OCI-M2 (cell line): ENCODE data around the gene LGALS16.
"Not testable (repeated sequence)": the region's sequence is repeated elsewhere in the genome, so short reads cannot be mapped to it uniquely, and the experiment has no call there.

Experiments used
- DNase-seq: peaks from one replicate; lab custom pipeline; 2025; ENCODE audit not compliant: unreplicated experiment; lab: John Stamatoyannopoulos, UW

LGALS16 gene, protein sequence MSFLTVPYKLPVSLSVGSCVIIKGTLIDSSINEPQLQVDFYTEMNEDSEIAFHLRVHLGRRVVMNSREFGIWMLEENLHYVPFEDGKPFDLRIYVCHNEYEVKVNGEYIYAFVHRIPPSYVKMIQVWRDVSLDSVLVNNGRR

DNA sequence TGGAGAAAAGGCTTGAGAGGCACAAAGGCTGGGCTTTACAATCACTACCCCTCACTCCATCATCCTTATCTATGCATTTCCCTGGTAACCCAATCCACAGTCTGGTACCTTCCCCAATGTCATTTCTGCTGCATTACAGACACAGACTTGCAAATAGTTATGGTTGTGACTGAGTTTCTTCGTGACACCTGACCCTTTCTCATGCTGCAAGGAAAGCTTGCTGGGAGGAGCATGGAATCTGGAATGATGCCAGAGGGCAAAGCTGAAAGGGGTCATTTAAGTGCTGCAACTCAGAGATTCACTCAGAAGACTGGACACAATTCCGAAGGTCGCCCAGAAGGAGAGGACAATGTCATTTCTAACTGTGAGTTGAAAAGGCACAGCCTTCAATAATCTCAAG, at the start of gene LGALS16:
LGALS16 (plus strand) TSS at position 301 of the 400 bp plus-strand sequence; CDS start at position 350, 49 bp downstream.
- DNase-seq = no peak

DNA sequence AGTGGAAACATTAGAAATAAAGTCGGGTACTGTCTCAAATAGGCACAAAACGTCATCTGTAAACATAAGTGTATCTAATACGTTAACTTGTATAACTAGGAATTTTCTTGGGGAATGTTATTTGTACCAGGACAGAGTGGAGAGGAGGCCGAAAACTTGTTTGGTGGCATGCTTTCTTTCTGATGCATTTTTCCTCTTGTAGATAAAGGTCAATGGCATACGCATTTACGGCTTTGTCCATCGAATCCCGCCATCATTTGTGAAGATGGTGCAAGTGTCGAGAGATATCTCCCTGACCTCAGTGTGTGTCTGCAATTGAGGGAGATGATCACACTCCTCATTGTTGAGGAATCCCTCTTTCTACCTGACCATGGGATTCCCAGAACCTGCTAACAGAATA, 48.7 kb upstream of the LGALS16 start:
- no peak for DNase-seq

DNA sequence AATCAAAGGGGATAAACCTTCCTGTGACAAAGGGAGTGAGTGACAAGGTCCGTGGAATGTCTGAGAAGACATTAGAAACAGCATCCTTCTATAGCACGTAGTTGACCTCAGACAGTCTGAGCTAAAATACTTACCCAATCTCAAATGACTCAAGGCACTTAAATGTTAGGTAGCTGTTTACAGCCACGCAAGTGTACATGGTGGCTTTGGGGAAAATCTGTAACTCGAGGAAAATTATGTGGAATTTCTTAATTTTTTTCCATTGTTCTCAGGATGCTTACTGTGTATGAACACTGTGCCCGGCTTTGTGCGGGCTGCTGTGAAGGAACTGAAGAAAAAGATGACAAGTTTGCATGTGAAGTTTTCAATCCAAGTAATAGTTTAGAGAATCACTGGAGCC, 48.2 kb upstream of the LGALS16 start:
- no peak for DNase-seq

DNA sequence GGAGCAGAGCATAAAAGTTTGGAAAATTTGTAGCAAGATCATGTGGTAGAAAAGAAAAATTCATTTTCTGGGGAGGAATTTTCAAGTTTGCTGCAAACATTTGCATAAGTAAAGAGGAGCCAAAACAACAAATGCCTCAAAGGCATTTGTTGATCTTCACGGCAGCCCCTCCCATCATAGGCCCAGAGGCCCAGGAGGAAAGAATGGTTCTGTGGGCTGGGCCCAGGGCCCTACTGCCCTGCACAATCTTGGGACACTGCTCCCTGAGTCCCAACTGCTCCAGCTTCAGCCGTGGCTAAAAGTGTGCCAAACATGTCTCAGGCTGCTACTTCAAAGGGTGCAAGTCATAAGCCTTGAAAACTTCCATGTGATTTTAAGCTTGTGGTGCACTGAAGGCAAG, 42.1 kb upstream of the LGALS16 start:
- no peak for DNase-seq

DNA sequence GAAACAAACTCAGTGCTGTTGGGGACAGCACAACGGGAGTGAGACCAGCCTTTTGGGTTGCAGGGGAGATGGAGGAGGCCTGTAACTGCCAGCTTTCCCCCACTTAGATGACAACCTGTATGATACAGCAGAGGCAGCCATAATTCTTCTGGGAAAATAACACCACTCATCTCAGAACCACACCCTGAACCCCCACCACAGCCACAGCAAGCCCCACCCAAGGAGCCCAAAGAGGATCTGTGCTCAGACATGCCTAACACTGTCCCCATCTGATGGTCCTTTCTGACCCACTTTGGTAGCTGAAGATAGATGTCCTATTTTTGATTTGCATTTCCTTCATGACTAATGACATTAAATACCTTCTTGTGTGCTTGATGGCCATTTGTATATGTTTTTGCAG, 38.0 kb upstream of the LGALS16 start:
- DNase-seq = no peak

DNA sequence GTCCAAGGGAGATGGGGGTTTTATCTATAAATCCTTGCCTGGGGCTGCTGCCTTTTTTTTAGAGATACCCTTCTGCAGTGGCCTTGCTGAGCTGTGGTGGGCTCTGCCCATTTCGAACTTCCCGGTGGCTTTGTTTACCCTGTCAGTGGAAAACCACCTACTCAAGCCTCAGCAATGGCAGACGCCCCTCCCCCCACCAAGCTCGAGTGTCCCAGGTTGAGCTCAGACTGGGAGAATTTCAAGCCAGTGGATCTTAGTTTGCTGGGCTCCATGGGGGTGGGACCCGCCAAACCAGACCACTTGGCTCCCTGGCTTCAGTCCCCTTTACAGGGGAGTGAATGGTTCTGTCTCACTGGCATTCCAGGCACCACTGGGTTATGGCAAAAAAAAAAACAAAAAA, 31.8 kb upstream of the LGALS16 start:
- no peak for DNase-seq

DNA sequence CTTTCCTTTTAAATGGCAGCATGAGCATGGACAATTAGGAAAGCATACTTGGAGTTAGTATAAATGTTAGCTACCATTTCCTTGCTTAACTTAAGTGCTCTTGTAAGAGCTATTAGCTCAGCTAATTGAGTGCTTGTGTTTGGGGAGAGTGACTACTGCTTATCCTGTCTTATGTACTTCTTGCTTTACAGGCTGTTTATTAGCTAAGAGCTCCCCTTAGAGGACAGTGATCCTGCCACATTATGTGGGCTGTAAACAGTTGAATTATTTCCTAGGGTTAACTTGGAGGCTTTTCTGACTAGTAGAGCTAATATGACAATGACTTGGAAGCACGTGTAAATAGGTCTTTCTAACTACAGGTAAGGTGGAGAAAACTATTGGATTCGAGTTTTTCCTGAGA, 28.1 kb upstream of the LGALS16 start:
- not testable (repeated sequence) for DNase-seq

DNA sequence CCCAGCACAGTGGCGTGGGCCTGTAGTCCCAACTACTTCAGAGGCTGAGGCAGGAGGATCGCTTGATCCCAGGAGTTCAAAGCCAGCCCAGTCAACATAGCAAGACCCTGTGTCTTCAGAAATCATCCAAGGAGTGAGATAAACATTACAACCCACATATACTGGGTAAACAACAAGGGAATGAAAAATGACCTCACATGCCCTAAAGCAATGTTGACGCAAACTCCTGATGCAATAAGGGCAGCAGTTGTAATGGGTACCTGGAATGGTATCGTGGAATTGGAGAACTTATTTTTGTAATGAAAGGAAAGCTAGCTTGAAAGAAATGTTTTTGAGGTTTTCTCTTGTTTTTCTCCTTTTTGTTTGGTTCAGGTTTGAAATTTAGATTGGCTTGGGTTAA, 24.5 kb upstream of the LGALS16 start:
- no peak for DNase-seq

DNA sequence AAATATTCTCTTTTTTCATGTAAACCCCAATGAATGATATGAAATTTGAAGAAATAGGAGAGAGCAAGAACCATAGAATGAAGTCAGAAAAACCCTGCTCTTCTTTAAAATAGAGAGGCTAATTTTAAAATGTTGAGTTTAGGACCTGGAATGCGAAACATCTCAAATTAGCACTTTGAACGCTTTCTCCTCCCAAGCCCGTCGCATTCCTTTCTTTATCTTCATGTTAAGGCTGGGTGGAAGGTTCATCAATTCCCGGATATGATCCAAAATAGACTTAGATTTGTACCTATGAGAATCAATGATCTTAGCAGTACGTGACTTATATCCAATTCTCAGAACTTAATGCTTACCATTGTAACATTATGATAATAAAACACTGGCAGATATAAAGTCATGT, 24.1 kb upstream of the LGALS16 start:
- DNase-seq = no peak

DNA sequence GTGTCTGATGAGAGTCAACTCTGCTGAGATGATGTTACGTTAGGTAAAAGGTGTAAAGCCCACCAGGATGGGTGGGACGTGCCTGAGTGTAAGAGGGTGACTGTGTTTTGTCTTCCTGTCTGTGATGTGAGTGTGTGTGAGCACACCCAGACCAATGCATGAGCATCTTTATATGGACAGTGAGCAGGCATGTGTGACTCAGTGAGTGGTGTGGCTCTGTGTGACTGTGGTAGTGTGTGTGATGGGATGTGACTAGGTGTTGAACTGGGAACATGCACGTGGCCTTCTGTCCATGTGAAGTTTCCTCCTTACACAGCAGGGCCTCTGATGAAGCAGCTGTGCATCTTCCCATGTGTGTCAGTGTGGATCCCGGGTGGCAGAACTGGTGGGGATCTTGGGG, 17.8 kb upstream of the LGALS16 start:
- DNase-seq = no peak

DNA sequence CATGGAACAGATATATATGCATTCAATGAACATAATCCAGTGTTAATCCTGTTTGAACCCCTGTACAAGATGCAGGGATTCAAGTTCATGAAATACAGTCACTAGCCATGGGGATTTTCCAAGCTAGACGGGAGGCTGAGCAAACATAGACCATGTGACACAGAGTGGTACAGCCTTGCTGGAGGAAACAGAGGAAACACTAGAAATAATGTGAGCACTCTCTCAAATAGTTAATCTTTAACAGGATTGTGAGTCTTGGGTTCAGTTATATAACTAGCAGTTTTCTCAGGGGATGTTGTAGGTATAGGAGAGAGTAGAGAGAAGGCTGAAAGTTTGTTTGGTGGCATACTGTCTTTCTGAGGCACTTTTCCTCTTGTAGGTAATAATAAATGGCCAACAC, 13.9 kb upstream of the LGALS16 start:
- no peak for DNase-seq

DNA sequence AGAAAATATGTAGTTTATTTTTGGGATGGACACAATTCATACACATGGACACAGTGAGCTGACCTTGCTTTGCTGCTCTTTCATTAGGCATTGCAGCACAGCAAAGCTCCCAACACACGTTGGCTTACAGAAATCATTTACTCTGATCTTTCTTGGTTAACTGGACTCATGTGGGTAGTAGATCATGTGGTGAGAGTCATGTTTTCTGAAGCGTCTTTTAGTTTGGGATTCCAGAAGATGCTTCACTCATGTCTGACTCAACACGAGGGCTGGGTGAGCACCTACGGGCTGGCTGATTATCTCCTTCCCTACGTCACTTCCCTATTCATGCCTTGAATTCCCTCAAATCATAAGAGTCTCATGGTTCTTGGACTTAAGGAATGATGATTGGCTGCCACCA, 12.1 kb upstream of the LGALS16 start:
- DNase-seq = no peak

DNA sequence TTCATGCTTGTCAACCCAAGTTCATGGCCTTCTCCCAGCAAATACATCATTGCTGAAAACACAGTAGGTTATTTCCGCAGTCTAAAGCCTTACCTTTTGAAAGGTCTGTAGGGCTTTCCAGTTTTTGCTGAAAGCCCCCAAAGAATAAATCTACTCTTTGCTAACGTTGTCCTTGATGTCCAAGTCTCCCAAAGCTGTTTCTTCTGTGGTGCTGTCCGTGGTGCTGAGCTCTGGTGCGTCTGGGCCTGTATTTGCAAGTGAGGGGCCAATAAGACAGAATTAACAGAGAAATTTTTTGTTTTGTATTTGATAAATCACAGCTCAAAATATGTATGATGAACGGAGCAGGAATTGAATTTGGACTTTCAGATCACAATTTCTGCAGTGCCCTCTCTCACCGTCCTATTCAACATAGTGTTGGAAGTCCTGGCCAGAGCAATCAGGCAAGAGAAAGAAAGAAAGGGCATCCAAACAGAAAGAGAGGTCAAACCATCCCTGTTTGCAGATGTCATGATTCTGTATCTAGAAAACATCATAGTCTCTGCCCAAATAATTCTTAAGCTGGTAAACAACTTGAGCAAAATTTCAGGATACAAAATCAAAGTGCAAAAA, 9.8 kb upstream of the LGALS16 start:
- DNase-seq = no peak

DNA sequence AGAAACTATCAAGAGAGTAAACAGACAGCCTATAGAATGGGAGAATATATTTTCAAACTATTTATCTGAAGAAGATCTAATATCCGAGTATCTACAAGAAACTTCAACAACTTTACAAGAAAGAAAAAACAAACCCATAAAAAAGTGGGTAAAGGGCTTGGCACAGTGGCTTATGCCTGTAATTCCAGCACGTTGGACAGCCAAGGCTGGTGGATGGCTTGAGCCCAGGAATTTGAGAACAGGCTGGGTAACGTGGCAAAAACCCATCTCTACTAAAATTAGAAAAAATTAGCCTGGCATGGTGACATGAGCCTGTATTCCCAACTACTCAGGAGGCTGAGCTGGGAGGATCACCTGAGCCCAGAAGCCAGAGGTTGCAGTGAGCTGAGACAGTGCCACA, 7.8 kb upstream of the LGALS16 start:
- DNase-seq = no peak

DNA sequence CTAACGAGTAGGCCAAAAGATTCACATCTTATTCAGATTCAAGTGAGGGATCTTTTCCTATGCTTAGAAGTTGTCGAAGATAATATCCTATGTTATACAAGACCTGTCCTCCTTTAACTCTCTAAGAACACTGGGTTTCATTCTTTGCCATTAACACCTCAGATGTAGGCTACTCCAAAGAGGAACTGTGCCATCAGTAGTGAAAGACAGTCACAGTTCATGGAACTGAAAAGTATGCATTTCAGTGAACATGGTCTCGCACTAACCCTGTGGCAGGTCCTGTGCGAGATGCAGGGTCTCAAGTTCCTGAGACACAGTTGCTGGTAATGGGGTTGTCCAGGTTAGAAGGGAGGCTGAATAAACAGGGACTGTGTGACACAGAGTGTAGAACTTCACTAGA, 4.1 kb downstream of the LGALS16 start:
- no peak for DNase-seq

DNA sequence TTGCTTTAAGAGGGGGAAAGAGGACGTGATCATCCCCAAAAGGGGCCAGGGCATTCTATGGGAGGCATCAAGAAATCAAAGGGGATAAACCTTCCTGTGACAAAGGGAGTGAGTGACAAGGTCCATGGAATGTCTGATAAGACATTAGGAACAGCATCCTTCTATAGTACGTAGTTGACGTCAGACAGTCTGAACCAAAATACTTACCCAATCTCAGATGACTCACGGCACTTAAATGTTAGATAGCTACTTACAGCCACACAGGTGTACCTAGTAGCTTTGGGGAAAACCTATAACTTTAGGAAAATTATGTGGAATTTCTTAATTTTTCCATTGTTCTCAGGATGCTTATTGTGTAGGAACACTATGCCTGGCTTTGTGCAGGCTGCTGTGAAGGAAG, 4.9 kb downstream of the LGALS16 start:
- no peak for DNase-seq

DNA sequence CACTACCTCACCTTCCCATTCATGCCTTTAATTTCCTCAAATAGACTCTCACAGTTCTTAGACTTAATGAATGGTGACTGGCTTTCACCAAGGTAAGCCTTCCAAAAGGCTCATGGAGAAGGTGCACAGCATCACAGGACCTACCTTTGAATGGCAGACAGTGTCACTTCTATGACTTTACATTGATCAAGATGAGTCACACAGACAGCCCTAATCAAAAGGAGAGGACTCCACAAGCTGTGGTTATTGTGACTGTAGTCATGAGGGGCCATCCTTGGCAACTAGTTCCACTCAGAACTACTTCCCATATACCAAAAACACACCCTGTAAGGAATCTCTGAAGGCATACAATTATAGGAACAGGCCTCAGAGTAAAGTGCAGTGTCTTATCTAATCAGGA, 5.9 kb downstream of the LGALS16 start:
- DNase-seq = no peak

DNA sequence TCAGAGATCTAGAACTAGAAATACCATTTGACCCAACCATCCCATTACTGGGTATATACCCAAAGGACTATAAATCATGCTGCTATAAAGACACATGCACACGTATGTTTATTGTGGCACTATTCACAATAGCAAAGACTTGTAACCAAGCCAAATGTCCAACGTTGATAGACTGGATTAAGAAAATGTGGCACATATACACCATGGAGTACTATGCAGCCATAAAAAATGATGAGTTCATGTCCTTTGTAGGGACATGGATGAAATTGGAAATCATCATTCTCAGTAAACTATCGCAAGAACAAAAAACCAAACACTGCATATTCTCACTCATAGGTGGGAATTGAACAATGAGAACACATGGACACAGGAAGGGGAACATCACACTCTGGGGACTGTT, 14.1 kb downstream of the LGALS16 start:
- not testable (repeated sequence) for DNase-seq

DNA sequence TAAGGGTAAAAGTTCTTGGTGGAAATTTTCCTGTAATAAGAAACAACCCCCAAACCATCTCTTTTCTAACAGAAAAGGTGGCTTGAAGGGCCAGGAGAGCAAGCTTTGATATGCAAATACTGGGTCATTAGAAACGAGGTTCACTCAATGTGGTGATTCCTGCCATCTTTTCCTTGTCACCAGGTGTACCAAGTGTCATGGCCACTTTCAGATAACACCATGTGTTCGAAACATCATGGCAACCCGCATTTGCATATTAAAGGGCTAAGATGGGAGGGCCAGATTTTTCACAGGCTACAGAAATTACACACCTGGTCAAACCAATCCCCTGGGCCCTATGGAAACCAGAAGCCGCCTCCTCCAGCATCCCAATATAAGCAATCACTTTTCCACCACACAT, 15.3 kb downstream of the LGALS16 start:
- DNase-seq = no peak

DNA sequence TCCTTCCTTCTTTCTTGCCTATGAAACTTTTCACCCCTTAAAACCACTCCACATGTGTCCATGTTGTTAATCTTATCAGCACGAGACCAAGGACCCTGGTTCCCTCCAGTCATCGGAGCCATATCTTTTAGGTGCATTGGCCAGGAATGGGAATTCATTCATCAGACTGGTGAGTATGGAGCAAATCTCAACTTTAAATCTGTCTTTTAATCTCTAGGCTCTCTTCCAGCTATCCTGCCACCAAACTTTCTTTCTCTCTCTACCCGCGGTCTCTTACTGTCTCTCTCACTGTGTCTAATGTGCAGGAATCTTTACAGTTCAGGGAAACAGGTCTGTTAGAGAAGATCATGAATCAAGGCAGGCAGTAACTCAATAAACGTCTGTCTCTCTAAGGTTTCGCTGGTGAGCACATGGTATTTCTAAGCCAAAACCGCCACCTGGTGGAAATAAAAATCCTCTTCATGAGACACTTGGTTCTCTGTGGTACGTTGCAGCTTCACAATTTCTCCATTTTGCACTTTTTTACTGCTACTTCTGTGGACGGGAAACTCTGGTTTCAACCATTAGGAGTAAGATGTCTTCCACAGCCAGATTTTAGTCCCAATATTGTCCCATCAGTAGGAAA, 16.1 kb downstream of the LGALS16 start:
- peak; percentile 56 for DNase-seq

DNA sequence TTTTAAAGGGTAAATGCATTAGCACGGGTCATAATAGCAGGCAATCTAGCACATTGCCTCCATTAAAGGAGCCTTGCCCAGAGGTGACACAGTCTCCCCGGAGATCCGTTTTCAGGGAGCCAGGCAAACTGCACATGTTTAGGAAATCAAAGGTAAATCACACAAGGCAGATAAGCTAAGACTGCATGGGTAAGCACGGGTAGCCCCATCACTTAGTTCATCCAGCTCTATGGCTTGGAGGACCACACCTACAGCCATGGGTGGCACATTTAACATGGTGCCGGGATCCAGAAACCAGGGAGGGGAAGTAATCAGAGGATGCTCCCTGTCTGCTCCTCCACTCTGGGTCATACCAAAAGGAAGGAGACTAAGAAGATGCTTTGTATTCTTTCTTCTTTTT, 16.8 kb downstream of the LGALS16 start:
- DNase-seq = no peak

DNA sequence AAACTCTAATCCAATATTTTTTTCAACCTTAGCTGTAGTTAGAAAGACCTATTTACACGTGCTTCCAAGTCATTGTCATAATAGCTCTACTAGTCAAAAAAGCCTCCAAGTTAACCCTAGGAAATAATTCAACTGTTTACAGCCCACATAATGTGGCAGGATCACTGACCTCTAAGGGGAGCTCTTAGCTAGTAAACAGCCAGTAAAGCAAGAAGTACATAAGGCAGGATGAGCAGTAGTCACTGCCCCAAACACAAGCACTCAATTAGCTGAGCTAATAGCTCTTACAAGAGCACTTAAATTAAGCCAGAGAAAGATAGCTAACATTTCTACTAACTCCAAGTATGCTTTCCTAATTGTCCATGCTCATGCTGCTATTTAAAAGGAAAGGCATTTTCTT, 18.1 kb downstream of the LGALS16 start:
- DNase-seq = not testable (repeated sequence)

DNA sequence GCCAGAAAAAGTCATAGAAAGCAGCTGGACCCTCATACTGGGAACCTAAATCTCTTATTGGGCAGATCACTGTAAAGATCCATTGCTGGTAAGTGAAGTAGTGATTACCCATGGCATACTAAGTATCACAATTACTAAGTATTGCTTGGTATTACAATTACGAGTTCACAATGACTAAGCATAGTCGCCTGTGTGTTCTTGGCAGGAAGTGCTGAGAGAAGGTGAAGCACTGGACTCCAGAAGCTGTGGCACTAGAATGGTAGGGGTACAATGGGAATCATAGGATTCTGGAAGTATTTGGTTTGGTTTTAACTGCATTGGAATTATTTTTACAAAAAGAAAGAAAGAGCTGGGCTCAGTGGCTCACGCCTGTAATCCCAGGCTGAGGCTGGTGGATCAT, 20.3 kb downstream of the LGALS16 start:
- DNase-seq = no peak
